Osteoblast (primary cell): ENCODE results near the gene ATP2B2. TPM values are rescaled to one million over a fixed set of nuclear protein-coding genes. Genes with fewer than 3 reads are reported as not detected.

Experiments
- DNase-seq: peaks from one replicate; pipeline ENCODE4 v3.0.0; 2011; ENCODE audit warnings: low spot score, mixed read lengths; ENCODE audit not compliant: insufficient read length; ENCODE audit errors: missing footprints
- H2AFZ ChIP-seq: 2 replicates; pipeline ENCODE4 v1.6.0; 2011; ENCODE audit warnings: mild to moderate bottlenecking, low read length
- H3K27ac ChIP-seq: 2 replicates; pipeline ENCODE4 v1.5.1; 2011; ENCODE audit warnings: mild to moderate bottlenecking, low read depth, low read length, moderate library complexity
- H3K27me3 ChIP-seq: 2 replicates; pipeline ENCODE4 v1.6.0; 2012; ENCODE audit warnings: mild to moderate bottlenecking, control low read depth, inconsistent platforms, low read length, moderate library complexity; ENCODE audit not compliant: insufficient read depth
- H3K36me3 ChIP-seq: 2 replicates; pipeline ENCODE4 v1.5.1; 2011; ENCODE audit warnings: mild to moderate bottlenecking, low read length, control low read depth, moderate library complexity; ENCODE audit not compliant: insufficient read depth
- H3K4me1 ChIP-seq: 2 replicates; pipeline ENCODE4 v1.5.1; 2011; ENCODE audit warnings: mild to moderate bottlenecking, low read length, control low read depth, moderate library complexity; ENCODE audit not compliant: insufficient read depth
- H3K4me2 ChIP-seq: 2 replicates; pipeline ENCODE4 v1.6.0; 2011; ENCODE audit warnings: mild to moderate bottlenecking, low read length; ENCODE audit not compliant: insufficient read depth
- H3K4me3 ChIP-seq: fragments of 200-600 bp; sonication (generic); 3 replicates; pipeline ENCODE4 v1.5.1; 2012; ENCODE audit warnings: mild to moderate bottlenecking, low read length, inconsistent platforms; ENCODE audit not compliant: insufficient read depth
- H3K79me2 ChIP-seq: 2 replicates; pipeline ENCODE4 v1.6.0; 2012; ENCODE audit warnings: mild to moderate bottlenecking, low read length, control low read depth, inconsistent platforms; ENCODE audit not compliant: insufficient read depth
- H3K9me3 ChIP-seq: 2 replicates; pipeline ENCODE4 v1.5.1; 2011; ENCODE audit warnings: low read depth, low read length, control low read depth
- H4K20me1 ChIP-seq: 2 replicates; pipeline ENCODE4 v1.6.0; 2012; ENCODE audit warnings: mild to moderate bottlenecking, low read length, control low read depth; ENCODE audit not compliant: insufficient read depth
- total RNA-seq: library from RNA; depleted of rRNA; stranded (reverse); fragments of >200 nt; gene quantifications from 2 replicates; pipeline ENCODE4 v1.2.3, GENCODE V29; 2012
- TF ChIP-seq, protein P1 (sequence below): IDR thresholded peaks from 2 replicates; pipeline ENCODE4 v1.5.1; 2011; ENCODE audit warnings: mild to moderate bottlenecking, low read depth, low read length, moderate library complexity; ENCODE audit errors: extremely low read depth

Gene ATP2B2
- total RNA-seq, 1 donor = not detected

DNA sequence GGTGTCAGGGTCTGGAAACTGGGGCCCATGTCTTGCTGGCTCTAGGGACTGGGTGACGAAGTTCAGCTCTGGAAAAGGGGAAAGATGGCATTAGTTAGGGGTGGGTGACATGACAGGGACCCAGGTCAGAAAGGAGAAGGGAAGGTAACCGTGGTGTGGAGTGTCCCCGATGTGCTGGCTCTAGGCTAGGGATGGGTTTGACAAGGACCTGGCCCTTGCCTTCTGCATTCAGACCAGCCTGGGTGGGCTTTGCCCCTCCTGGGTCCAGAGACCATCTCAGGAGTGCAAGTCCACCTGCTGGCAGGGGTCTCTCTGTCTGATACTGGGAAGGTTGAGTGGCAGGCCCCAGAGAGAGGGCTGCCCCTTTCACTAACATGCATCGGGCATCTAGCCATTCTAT lies 28.7 kb upstream of the ATP2B2 start:
- Histone ChIP-seq H3K4me2 (no peak overlapping the region), H3K4me3 (no peak overlapping the region), H3K27ac (no peak overlapping the region), H4K20me1 (no peaks in the 10 kb centered on the region), H3K27me3 (peaks cover 40% of the 10 kb centered on the region), H3K36me3 (no peaks in the 10 kb centered on the region), H3K79me2 (no peaks in the 10 kb centered on the region), H2AFZ (no peak overlapping the region), H3K4me1 (no peaks in the 10 kb centered on the region), H3K9me3 (no peaks in the 10 kb centered on the region)
- DNase-seq = no peak
- TF ChIP-seq, protein P1, sequence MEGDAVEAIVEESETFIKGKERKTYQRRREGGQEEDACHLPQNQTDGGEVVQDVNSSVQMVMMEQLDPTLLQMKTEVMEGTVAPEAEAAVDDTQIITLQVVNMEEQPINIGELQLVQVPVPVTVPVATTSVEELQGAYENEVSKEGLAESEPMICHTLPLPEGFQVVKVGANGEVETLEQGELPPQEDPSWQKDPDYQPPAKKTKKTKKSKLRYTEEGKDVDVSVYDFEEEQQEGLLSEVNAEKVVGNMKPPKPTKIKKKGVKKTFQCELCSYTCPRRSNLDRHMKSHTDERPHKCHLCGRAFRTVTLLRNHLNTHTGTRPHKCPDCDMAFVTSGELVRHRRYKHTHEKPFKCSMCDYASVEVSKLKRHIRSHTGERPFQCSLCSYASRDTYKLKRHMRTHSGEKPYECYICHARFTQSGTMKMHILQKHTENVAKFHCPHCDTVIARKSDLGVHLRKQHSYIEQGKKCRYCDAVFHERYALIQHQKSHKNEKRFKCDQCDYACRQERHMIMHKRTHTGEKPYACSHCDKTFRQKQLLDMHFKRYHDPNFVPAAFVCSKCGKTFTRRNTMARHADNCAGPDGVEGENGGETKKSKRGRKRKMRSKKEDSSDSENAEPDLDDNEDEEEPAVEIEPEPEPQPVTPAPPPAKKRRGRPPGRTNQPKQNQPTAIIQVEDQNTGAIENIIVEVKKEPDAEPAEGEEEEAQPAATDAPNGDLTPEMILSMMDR = no peak

DNA sequence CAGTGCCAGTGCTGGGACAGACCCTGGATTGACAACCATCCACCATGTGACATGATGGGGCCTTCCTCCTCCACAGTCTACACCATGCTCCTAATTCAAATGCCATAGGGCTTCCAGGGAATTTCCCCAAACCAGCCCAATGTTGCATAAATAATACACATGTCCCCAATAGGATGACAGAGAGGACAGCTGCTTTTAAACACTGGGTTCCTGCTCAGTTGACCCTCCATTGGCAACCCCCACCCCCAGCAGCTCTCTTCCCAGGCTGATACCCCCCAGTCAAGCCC lies 28.3 kb upstream of the ATP2B2 start:
- Histone ChIP-seq H3K79me2 (no peaks in the 10 kb centered on the region), H4K20me1 (no peaks in the 10 kb centered on the region), H3K36me3 (no peaks in the 10 kb centered on the region), H2AFZ (no peak overlapping the region), H3K9me3 (no peaks in the 10 kb centered on the region), H3K4me1 (no peaks in the 10 kb centered on the region), H3K4me2 (no peak overlapping the region), H3K4me3 (no peak overlapping the region), H3K27ac (no peak overlapping the region), H3K27me3 (peaks cover 44% of the 10 kb centered on the region)
- TF ChIP-seq, protein P1 = no peak
- no peak for DNase-seq

DNA sequence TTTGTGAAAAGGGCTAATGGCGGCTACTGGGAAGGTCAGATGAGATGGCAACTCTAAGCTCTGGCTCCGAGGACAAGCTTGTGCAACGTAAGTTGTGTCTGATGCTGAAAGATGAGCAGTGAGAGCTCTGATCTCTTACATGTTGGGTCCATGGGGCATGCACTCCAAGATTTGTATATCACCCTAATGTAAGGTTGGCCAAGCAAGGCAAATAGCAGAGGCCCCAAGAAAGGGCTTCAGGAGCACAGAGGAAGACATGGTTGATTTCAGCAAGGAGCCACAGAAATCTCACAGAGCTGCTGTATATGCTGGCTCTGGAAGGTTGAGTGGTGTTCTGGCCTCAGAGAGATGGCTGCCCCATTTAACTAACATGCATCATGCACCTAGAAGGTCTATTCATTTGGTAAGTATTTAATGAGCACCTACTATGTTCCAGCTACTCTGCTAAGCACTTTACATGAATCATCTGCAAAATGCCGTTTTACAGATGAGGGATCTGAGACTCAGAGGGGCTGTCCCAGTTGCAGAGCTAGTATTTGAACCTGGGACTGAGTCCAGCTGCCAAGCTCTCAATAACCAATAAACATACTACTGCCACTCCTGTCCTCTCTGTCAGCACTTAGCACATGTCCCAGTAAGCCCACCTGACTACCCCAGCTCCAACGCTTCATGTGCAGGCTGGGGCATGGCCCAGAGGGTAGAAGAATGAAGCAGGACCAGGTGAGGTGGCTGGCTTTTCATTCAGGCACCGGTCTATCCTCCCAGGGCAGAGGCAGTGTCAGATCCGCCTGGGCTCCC lies 27.8 kb upstream of the ATP2B2 start:
- Histone ChIP-seq H2AFZ (no peak overlapping the region), H3K9me3 (no peaks in the 10 kb centered on the region), H4K20me1 (no peaks in the 10 kb centered on the region), H3K4me1 (no peaks in the 10 kb centered on the region), H3K4me3 (no peak overlapping the region), H3K4me2 (no peak overlapping the region), H3K79me2 (no peaks in the 10 kb centered on the region), H3K27ac (no peak overlapping the region), H3K36me3 (no peaks in the 10 kb centered on the region), H3K27me3 (peaks cover 44% of the 10 kb centered on the region)
- no peak for DNase-seq
- TF ChIP-seq, protein P1 = no peak

DNA sequence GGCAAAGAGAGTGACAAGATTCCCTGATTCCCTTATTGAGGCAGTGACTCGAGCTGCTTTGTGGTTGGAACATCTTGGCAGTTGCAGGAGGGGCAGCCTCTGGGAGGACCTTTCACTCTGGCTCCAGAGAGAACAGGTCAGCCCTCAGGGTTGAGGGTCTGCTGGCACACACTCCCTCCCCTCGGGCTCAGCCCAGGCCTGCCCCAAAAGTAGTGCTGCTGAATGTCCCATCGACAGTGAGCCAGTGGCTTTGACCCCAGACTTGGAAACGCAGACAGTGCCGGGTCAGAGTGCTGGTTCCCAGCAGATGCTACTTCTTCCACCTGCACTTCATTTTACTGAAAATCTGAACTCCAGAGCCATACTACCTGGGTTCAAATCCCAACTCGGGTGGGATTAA lies 25.6 kb upstream of the ATP2B2 start:
- no peak for DNase-seq
- no peaks in the 10 kb centered on the region for H3K79me2 ChIP-seq
- no peaks in the 10 kb centered on the region for H3K9me3 ChIP-seq
- H3K4me2 ChIP-seq = no peak overlapping the region
- no peak overlapping the region for H3K27ac ChIP-seq
- TF ChIP-seq, protein P1 = no peak
- no peak overlapping the region for H3K4me3 ChIP-seq
- no peaks in the 10 kb centered on the region for H3K36me3 ChIP-seq
- peaks cover 39% of the 10 kb centered on the region for H3K27me3 ChIP-seq
- H2AFZ ChIP-seq = no peak overlapping the region
- H4K20me1 ChIP-seq = no peaks in the 10 kb centered on the region
- no peaks in the 10 kb centered on the region for H3K4me1 ChIP-seq
